ENCODE measurements around the gene CALCOCO2.
"Not testable (repeated sequence)": the region's sequence is repeated elsewhere in the genome, so short reads cannot be mapped to it uniquely, and the experiment has no call there.

Gene CALCOCO2

GRCh38 chr17:48830840-48831548 is at the start of gene CALCOCO2:
Gene CALCOCO2, plus strand, starts transcription at chr17:48831035. Its CDS starts 10,673 bp downstream, at chr17:48841708.
- DNase-seq: peak; percentile 77

GRCh38 chr17:48787828-48788227 is 43.0 kb upstream of the CALCOCO2 start:
- DNase-seq: no peak

- no peak for DNase-seq
Observed at GRCh38 chr17:48790607-48791127, 40.2 kb upstream of the CALCOCO2 start.

GRCh38 chr17:48791128-48792032 is 39.5 kb upstream of the CALCOCO2 start:
- no peak for DNase-seq

- no peak for DNase-seq
Observed at GRCh38 chr17:48792033-48792798, 38.6 kb upstream of the CALCOCO2 start.

GRCh38 chr17:48795444-48796162 is 35.2 kb upstream of the CALCOCO2 start:
- no peak for DNase-seq

- not testable (repeated sequence) for DNase-seq
Observed at GRCh38 chr17:48796163-48796522, 34.7 kb upstream of the CALCOCO2 start.

GRCh38 chr17:48799069-48799723 is 31.6 kb upstream of the CALCOCO2 start:
- no peak for DNase-seq

GRCh38 chr17:48800626-48801217 is 30.1 kb upstream of the CALCOCO2 start:
- no peak for DNase-seq

GRCh38 chr17:48804936-48805411 is 25.9 kb upstream of the CALCOCO2 start:
- DNase-seq: no peak

- DNase-seq: no peak
Observed at GRCh38 chr17:48809182-48809581, 21.7 kb upstream of the CALCOCO2 start.

- DNase-seq: no peak
Observed at GRCh38 chr17:48812001-48812400, 18.8 kb upstream of the CALCOCO2 start.

- DNase-seq: no peak
Observed at GRCh38 chr17:48814504-48814903, 16.3 kb upstream of the CALCOCO2 start.

- no peak for DNase-seq
Observed at GRCh38 chr17:48815311-48815710, 15.5 kb upstream of the CALCOCO2 start.

GRCh38 chr17:48816438-48816773 is 14.4 kb upstream of the CALCOCO2 start:
- no peak for DNase-seq

GRCh38 chr17:48816774-48817590 is 13.9 kb upstream of the CALCOCO2 start, which contains the start of gene TTLL6:
Gene TTLL6, minus strand, starts transcription at chr17:48817229. Its CDS starts 157 bp downstream, at chr17:48817072.
- peak; percentile 97 for DNase-seq

- DNase-seq: no peak
Observed at GRCh38 chr17:48818361-48818841, 12.4 kb upstream of the CALCOCO2 start.

- DNase-seq: no peak
Observed at GRCh38 chr17:48819466-48819865, 11.4 kb upstream of the CALCOCO2 start.

GRCh38 chr17:48820936-48821335 is 9.9 kb upstream of the CALCOCO2 start:
- DNase-seq: not testable (repeated sequence)
